Naive thymus-derived CD4-positive, alpha-beta T cell (primary cell): ENCODE results near the gene ELAVL1. TPM values are rescaled to one million over a fixed set of nuclear protein-coding genes. Genes with fewer than 3 reads are reported as not detected.
A peak's percentile ranks its signal among the peaks of the same experiment; 100 is the strongest.

Experiments
- ATAC-seq: fragments of 150-1000 bp; cut with Tn5 transposase; 2 replicates; pipeline ENCODE4 v1.10.0; 2021; ENCODE audit warnings: mild to moderate bottlenecking, moderate library complexity
- CTCF ChIA-PET: fragments of 350-600 bp; sonication (Branson Sonifier 250); formaldehyde crosslinking; loops from one replicate; lab custom pipeline; 2021; ENCODE audit warnings: antibody characterized with exemption; lab: Charles Lee
- POLR2A ChIA-PET: fragments of 350-600 bp; sonication (Branson Sonifier 250); formaldehyde crosslinking; loops from one replicate; lab custom pipeline; 2021; ENCODE audit warnings: antibody characterized with exemption, inconsistent platforms; lab: Charles Lee
- DNase-seq, 9 donors: peaks; one replicate each; pipeline versions ENCODE4 v3.0.0 to v3.0.0-alpha.2; 2020 to 2022; ENCODE audit warnings: mixed read lengths in 1 of 9
- H3K27ac ChIP-seq: one replicate; pipeline ENCODE4 v1.7.0; 2013; ENCODE audit warnings: mild to moderate bottlenecking, low read depth, low read length, moderate library complexity
- H3K27me3 ChIP-seq, 2 donors: one replicate each; pipeline ENCODE4 v1.7.0; 2013; ENCODE audit warnings: low read length in 2 of 2, mild to moderate bottlenecking in 2 of 2, moderate library complexity in 2 of 2; ENCODE audit not compliant: control insufficient read depth in 2 of 2, insufficient read depth in 2 of 2
- H3K36me3 ChIP-seq, 3 experiments: 1 replicate in 2 of 3; 2 replicates in 1 of 3; pipeline ENCODE4 v1.7.0; 2013; ENCODE audit warnings: low read length in 3 of 3, mild to moderate bottlenecking in 3 of 3, moderate library complexity in 1 of 3; ENCODE audit not compliant: insufficient read depth in 3 of 3, control insufficient read depth in 2 of 3
- H3K4me1 ChIP-seq, 2 donors: one replicate each; pipeline ENCODE4 v1.7.0; 2013; ENCODE audit warnings: low read length in 2 of 2, mild to moderate bottlenecking in 2 of 2, moderate library complexity in 1 of 2; ENCODE audit not compliant: control insufficient read depth in 2 of 2, insufficient read depth in 2 of 2
- H3K4me3 ChIP-seq: 2 replicates; pipeline ENCODE4 v1.7.0; 2013; ENCODE audit warnings: mild to moderate bottlenecking, low read length
- H3K9me3 ChIP-seq, 3 experiments: 1 replicate in 2 of 3; 2 replicates in 1 of 3; pipeline ENCODE4 v1.7.0; 2013; ENCODE audit warnings: low read length in 3 of 3; ENCODE audit not compliant: control insufficient read depth in 2 of 3
- H3K27ac Mint-ChIP-seq, 9 donors: one replicate each; pipeline ENCODE4 v1.8.0; 2020 to 2022; ENCODE audit warnings: mixed read lengths in 9 of 9, mild to moderate bottlenecking in 8 of 9, moderate library complexity in 5 of 9, inconsistent platforms in 2 of 9
- H3K27me3 Mint-ChIP-seq, 5 donors: one replicate each; pipeline ENCODE4 v1.8.0; 2021 to 2022; ENCODE audit warnings: mixed read lengths in 5 of 5, mild to moderate bottlenecking in 1 of 5
- H3K36me3 Mint-ChIP-seq, 5 donors: one replicate each; pipeline ENCODE4 v1.8.0; 2020 to 2022; ENCODE audit warnings: mixed read lengths in 5 of 5, mild to moderate bottlenecking in 3 of 5, inconsistent platforms in 1 of 5
- H3K4me1 Mint-ChIP-seq, 7 donors: one replicate each; pipeline ENCODE4 v1.8.0; 2020 to 2022; ENCODE audit warnings: mixed read lengths in 7 of 7, mild to moderate bottlenecking in 3 of 7, inconsistent platforms in 1 of 7
- H3K4me3 Mint-ChIP-seq, 10 donors: one replicate each; pipeline ENCODE4 v1.8.0; 2020 to 2022; ENCODE audit warnings: mild to moderate bottlenecking in 10 of 10, mixed read lengths in 10 of 10, moderate library complexity in 6 of 10, inconsistent platforms in 2 of 10
- H3K9me3 Mint-ChIP-seq, 11 donors: one replicate each; pipeline ENCODE4 v1.8.0; 2020 to 2022; ENCODE audit warnings: mixed read lengths in 11 of 11, mild to moderate bottlenecking in 4 of 11, inconsistent platforms in 1 of 11, moderate library complexity in 1 of 11
- intact Hi-C, 2 donors: fragments of 100-400 bp; cut with micrococcal nuclease; formaldehyde crosslinking; loops; one replicate each; pipeline ENCODE4 v1.15.1; 2023
- polyA plus RNA-seq, 2 donors: library from polyadenylated mRNA; unstranded; fragments of 300-500 nt; fragmentation: Illumina TruSeq; gene quantifications; one replicate each; pipeline ENCODE4 v1.2.3, GENCODE V29; 2021
- total RNA-seq, 6 experiments: library from RNA in 5 of 6; stranded (reverse) in 5 of 6; gene quantifications; 1 replicate in 5 of 6; 2 replicates in 1 of 6; pipeline ENCODE4 v1.2.3 and lab custom pipeline; 2021 to 2026

The ELAVL1 gene
- total and polyA plus RNA-seq, 7 experiments from 2014 or later = 32.4 to 117 (median 49.6) TPM

DNA sequence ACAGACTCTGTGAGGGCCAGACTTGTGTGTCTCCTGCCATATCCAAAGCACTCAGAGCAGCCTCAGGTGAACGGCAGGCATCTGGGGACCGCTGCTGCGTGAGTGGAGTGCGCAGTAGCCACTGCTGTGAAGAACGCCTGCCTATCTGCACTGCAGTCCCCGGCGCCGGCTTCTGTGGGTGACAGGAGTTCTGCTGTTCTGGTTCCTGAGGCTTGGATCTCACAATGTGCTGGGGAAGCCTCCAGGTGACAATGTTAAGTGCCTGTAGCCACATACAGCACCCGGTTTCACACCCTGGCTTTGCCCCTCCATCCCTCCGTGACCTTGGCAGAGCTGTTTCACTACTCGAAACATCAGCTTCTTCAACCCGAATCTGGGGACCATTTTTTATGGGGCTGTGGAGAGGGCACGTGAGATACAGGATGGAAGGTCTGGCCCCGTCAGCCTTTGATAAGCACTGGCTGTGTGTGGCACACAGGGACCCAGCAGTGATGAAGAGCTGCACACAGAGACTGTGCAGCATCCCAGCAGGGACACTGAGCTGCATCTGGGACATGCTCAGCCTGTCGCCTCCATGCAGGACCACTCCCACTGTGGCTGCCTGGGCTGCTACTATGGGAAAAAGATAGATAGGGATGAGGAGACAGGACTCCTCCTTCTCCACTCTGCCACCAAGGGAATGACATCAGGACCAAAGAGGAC, 28.3 kb downstream of the ELAVL1 start:
- Mint-ChIP-seq H3K27me3 (no peaks in the 10 kb centered on the region), H3K9me3 (no peaks in the 10 kb centered on the region), H3K4me3 (no peak overlapping the region), H3K4me1 (peaks cover 0 to 2% (median 0%) of the 10 kb centered on the region in 7 donors), H3K36me3 (peaks cover 0 to 12% (median 2%) of the 10 kb centered on the region in 5 donors), H3K27ac (no peak overlapping the region)
- peaks cover 0 to 87% (median 6%) of the 10 kb centered on the region in 3 experiments for H3K36me3 ChIP-seq
- H3K4me1 ChIP-seq = no peaks in the 10 kb centered on the region
- POLR2A ChIA-PET = no interaction called here
- intact Hi-C loops = no loop called here
- H3K27me3 ChIP-seq = no peaks in the 10 kb centered on the region
- DNase-seq = no peak
- H3K9me3 ChIP-seq = no peaks in the 10 kb centered on the region
- no peak for ATAC-seq
- H3K4me3 ChIP-seq = no peak overlapping the region
- H3K27ac ChIP-seq = no peak overlapping the region
- CTCF ChIA-PET = no interaction called here

DNA sequence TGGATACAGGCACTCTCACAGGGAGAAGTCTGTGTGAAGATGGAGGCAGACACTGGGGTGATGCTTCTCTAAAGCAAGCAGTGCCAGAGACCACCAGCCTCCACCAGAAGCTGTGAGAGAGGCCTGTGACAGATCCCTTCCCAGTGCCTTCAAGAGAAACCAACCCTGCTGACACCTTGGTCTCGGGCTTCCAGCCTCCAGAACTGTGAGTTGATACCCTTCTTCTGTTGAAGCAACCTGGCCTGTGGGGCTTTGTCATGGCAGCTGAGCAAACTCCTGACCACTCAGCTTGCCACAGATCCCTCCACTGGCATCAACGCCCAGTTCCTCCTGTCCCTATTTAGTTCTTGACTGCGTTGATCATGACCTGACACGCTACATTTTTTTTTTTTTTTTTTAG, 29.0 kb downstream of the ELAVL1 start:
- Histone ChIP-seq H3K27ac (no peak overlapping the region), H3K36me3 (peaks cover 0 to 87% (median 6%) of the 10 kb centered on the region in 3 experiments), H3K4me1 (no peaks in the 10 kb centered on the region), H3K4me3 (no peak overlapping the region), H3K9me3 (no peaks in the 10 kb centered on the region), H3K27me3 (no peaks in the 10 kb centered on the region)
- ChIA-PET POLR2A (no interaction called here), CTCF (no interaction called here)
- no peak for ATAC-seq
- Mint-ChIP-seq H3K27me3 (no peaks in the 10 kb centered on the region), H3K4me3 (no peak overlapping the region), H3K27ac (no peak overlapping the region), H3K4me1 (peaks cover 0 to 2% (median 0%) of the 10 kb centered on the region in 7 donors), H3K36me3 (peaks cover 0 to 12% (median 2%) of the 10 kb centered on the region in 5 donors), H3K9me3 (no peaks in the 10 kb centered on the region)
- no peak for DNase-seq
- intact Hi-C loops = no loop called here

DNA sequence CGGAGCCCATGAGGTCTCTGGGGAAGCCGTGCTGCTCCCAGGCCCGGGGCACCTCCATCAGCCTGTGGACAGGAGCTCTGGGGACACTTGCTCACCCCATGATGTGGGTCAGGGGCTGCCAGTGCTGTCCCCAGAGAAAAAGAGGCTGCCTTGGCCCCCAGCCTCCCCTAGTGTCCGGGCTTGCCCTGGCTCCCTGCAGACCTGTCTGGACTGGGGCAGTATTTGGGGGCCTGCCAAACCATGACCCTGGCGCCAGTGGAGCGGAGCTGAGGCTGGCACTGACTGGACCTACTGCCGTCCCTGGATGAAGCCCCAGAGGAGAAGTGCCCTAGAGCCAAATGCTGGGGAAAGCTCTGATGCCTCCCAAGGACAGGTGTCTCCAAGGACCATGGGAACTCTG, 30.4 kb downstream of the ELAVL1 start:
- ChIA-PET CTCF (no interaction called here), POLR2A (no interaction called here)
- H3K27ac ChIP-seq = no peak overlapping the region
- no peak overlapping the region for H3K4me3 ChIP-seq
- peaks cover 0 to 8% (median 2%) of the 10 kb centered on the region in 5 donors for H3K36me3 Mint-ChIP-seq
- no peaks in the 10 kb centered on the region for H3K27me3 Mint-ChIP-seq
- H3K9me3 Mint-ChIP-seq = no peaks in the 10 kb centered on the region
- ATAC-seq = no peak
- no peak for DNase-seq
- H3K27me3 ChIP-seq = no peaks in the 10 kb centered on the region
- H3K4me1 ChIP-seq = no peaks in the 10 kb centered on the region
- H3K9me3 ChIP-seq = no peaks in the 10 kb centered on the region
- H3K4me1 Mint-ChIP-seq = no peaks in the 10 kb centered on the region
- no peak overlapping the region for H3K27ac Mint-ChIP-seq
- peaks cover 0 to 79% (median 1%) of the 10 kb centered on the region in 3 experiments for H3K36me3 ChIP-seq
- H3K4me3 Mint-ChIP-seq = no peak overlapping the region
- intact Hi-C loops = no loop called here

DNA sequence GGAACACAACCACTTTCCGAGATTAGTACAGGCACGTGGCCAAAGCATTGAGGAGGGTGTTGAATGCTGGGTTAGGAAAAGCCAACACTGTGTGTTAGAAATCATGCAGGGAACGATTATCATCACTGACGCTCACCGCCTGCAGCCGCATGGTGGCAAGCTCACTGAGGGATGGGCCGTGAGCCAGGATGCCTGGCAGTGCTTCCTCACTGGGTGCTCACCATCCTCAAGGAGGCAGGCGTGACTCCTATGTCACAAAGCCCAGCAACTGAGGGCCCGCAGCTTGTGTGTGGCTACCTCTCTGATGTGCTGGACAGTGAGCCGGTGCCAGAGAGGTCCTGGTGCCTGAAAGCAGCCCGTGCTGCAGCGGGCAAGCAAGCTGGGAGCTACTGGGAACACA, 31.6 kb downstream of the ELAVL1 start:
- POLR2A ChIA-PET = no interaction called here
- peaks cover 0 to 8% (median 2%) of the 10 kb centered on the region in 5 donors for H3K36me3 Mint-ChIP-seq

DNA sequence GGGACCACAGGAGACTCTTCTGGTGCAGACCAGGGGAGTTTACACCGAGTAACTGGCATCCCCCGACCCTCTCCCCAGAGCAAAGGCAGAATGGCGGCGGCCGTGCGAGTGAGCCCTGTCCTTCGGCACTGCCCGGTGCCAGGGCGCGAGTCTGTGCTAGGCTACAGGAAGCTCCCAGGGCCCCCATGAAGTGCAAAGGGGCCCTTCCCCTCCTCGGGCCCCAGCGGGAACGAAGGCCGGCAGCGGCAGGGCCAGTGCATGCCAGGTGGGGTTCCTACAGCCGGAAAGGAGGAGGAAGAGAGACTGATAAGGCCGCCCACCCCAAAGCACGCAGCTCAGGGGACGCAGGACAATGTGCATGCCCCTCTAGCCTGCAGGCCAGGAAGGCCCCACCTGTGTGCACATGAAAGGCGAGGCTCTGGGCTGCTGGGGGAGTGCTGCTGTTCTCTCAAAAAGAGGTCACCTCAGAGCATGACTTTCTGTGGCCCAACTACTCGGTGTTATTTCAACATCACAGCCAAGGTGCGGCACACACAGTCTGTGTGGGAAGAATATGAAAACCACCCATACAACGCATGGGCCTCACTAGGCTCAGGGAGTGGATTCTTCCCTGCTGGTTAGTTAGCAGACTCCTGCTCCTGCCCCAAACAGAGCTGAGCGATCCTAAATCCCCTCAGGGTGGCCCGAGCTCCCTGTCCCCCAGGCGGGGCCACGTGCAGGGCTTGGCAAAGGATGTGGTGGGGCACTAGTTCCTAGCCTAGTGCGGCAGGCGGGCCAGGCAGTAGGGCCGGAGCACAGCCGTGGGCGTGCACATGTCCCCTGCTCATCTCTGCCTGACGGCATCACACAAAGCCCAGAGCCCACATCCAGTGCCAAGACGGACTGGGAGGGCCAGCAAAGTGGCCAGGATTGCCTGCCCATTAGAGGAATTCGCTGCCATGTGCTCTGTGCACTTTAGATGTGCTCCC, 33.6 kb downstream of the ELAVL1 start:
- Mint-ChIP-seq H3K9me3 (no peaks in the 10 kb centered on the region), H3K4me1 (no peaks in the 10 kb centered on the region), H3K27me3 (no peaks in the 10 kb centered on the region), H3K27ac (no peak overlapping the region), H3K36me3 (peaks cover 0 to 14% (median 2%) of the 10 kb centered on the region in 5 donors), H3K4me3 (no peak overlapping the region)
- intact Hi-C loops = loop anchor here in 1 of 2 donors (1.0 kb wide), 1 partner anchor 30 kb away; no protein-coding TSS in a partner anchor
- ChIA-PET CTCF (no interaction called here), POLR2A (no interaction called here)
- no peaks in the 10 kb centered on the region for H3K9me3 ChIP-seq
- no peak overlapping the region for H3K4me3 ChIP-seq
- DNase-seq (no peak), ATAC-seq (no peak)
- no peaks in the 10 kb centered on the region for H3K27me3 ChIP-seq
- H3K36me3 ChIP-seq = peaks cover 0 to 77% (median 5%) of the 10 kb centered on the region in 3 experiments
- H3K27ac ChIP-seq = no peak overlapping the region
- no peaks in the 10 kb centered on the region for H3K4me1 ChIP-seq

More for the DNA sequence above, 31.6 kb downstream of the ELAVL1 start:
- no peak for DNase-seq
- Mint-ChIP-seq H3K4me3 (no peak overlapping the region), H3K4me1 (no peaks in the 10 kb centered on the region), H3K27ac (peak overlapping the region in 1 of 9 donors; percentile 86), H3K9me3 (no peaks in the 10 kb centered on the region), H3K27me3 (no peaks in the 10 kb centered on the region)
- H3K4me3 ChIP-seq = no peak overlapping the region
- H3K27me3 ChIP-seq = no peaks in the 10 kb centered on the region
- no peak overlapping the region for H3K27ac ChIP-seq
- intact Hi-C loops = no loop called here
- ATAC-seq = no peak
- peaks cover 0 to 77% (median 0%) of the 10 kb centered on the region in 3 experiments for H3K36me3 ChIP-seq
- no peaks in the 10 kb centered on the region for H3K4me1 ChIP-seq
- no peaks in the 10 kb centered on the region for H3K9me3 ChIP-seq
- CTCF ChIA-PET = no interaction called here

DNA sequence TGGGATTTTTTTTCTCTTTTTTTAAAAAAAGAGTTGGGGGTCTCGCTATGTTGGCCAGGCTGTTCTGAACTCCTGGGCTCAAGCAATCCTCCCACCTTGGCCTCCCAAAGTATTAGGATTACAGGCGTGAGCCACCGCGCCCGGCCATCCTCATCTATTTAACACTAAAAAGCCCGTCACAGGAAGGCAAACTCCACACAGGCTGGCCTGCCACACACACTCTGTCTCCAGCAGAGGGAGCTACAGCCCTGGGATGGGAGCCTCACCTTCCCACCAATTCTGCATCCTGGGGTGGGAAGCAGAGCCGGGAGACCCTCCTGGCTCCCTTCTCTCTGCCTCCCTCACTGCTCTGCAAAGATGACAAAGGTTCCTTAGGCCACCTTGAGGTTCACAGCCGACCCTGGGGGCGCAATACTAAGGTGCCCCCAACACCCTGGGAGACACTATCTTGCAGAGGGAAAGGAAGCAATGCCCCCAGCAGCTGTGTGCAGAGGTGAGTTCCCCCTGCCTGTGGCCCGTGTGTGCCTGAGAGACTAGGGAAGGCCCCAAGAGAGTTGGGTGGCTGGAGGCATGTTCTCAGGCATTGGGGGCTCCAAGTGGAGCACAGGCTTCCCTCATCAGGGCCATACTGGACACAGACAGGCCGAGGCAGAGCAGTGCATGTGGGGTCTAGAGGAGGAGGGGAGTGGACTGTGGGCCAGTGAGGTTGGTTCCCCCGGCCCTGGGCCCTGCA, 34.6 kb downstream of the ELAVL1 start:
- no peaks in the 10 kb centered on the region for H3K4me1 ChIP-seq
- intact Hi-C loops = loop anchor here (1.0 kb wide), 2 partner anchors 31 to 282 kb away; no protein-coding TSS in a partner anchor
- Mint-ChIP-seq H3K4me3 (no peak overlapping the region), H3K9me3 (no peaks in the 10 kb centered on the region), H3K27me3 (no peaks in the 10 kb centered on the region), H3K36me3 (peaks cover 0 to 14% (median 5%) of the 10 kb centered on the region in 5 donors), H3K27ac (peak overlapping the region in 1 of 9 donors; percentile 32), H3K4me1 (peaks cover 0 to 3% (median 0%) of the 10 kb centered on the region in 7 donors)
- H3K27ac ChIP-seq = no peak overlapping the region
- no peaks in the 10 kb centered on the region for H3K27me3 ChIP-seq
- H3K36me3 ChIP-seq = peaks cover 0 to 82% (median 5%) of the 10 kb centered on the region in 3 experiments
- CTCF ChIA-PET = no interaction called here
- DNase-seq (peak in 2 of 9 donors; percentile 13 to 29), ATAC-seq (peak; percentile 60)
- H3K4me3 ChIP-seq = no peak overlapping the region
- POLR2A ChIA-PET = no interaction called here
- H3K9me3 ChIP-seq = no peaks in the 10 kb centered on the region
